A673 (cell line): ENCODE results near the gene RNF180. TPM values are rescaled to one million over a fixed set of nuclear protein-coding genes. Genes with fewer than 3 reads are reported as not detected.

Source experiments
- BruUV-seq: library from RNA; stranded (reverse); fragments of 400-500 nt; replicated peaks from 2 replicates; lab custom pipeline; 2021; lab: Mats Ljungman, UMichigan
- CTCF ChIA-PET: fragments of 300-600 bp; sonication (Branson Sonifier 250); formaldehyde crosslinking; loops from one replicate; lab custom pipeline; 2022; ENCODE audit warnings: antibody characterized with exemption; lab: Charles Lee
- POLR2A ChIA-PET: fragments of 300-600 bp; sonication (Branson Sonifier 250); formaldehyde crosslinking; loops from one replicate; lab custom pipeline; 2022; ENCODE audit warnings: antibody characterized with exemption; ENCODE audit not compliant: low non-redundant PET; lab: Charles Lee
- DNase-seq: peaks from one replicate; pipeline ENCODE4 v3.0.0-alpha.2; 2015; ENCODE audit warnings: low spot score
- H3K27ac ChIP-seq: fragments of 200-600 bp; sonication (generic); 2 replicates; pipeline ENCODE4 v1.5.1; 2016; ENCODE audit warnings: mixed run types, low read depth, mild to moderate bottlenecking, mixed read lengths, antibody characterized with exemption, low read length; ENCODE audit not compliant: poor library complexity, severe bottlenecking
- H3K27me3 ChIP-seq: fragments of 200-600 bp; sonication (generic); replicated peaks from 2 replicates; pipeline ENCODE4 v1.6.1; 2017; ENCODE audit warnings: mixed run types, low read depth, mild to moderate bottlenecking, mixed read lengths, antibody characterized with exemption, low read length; ENCODE audit not compliant: insufficient read depth, poor library complexity
- H3K36me3 ChIP-seq: fragments of 200-600 bp; sonication (generic); 2 replicates; pipeline ENCODE4 v1.6.1; 2016; ENCODE audit warnings: mixed run types, mild to moderate bottlenecking, mixed read lengths, antibody characterized with exemption, low read length; ENCODE audit not compliant: insufficient read depth, poor library complexity, severe bottlenecking
- H3K4me1 ChIP-seq: fragments of 200-600 bp; sonication (generic); 2 replicates; pipeline ENCODE4 v1.6.1; 2017; ENCODE audit warnings: mixed run types, mild to moderate bottlenecking, mixed read lengths, antibody characterized with exemption, low read length; ENCODE audit not compliant: insufficient read depth, poor library complexity, severe bottlenecking
- H3K4me3 ChIP-seq: fragments of 200-600 bp; sonication (generic); 2 replicates; pipeline ENCODE4 v1.5.1; 2016; ENCODE audit warnings: low read depth, mixed run types, mild to moderate bottlenecking, mixed read lengths, low read length; ENCODE audit not compliant: poor library complexity, severe bottlenecking
- H3K9me3 ChIP-seq: fragments of 200-600 bp; sonication (generic); 2 replicates; pipeline ENCODE4 v1.6.1; 2016; ENCODE audit warnings: mixed run types, low read depth, mild to moderate bottlenecking, mixed read lengths, antibody characterized with exemption, low read length; ENCODE audit not compliant: poor library complexity, severe bottlenecking
- EZH2 ChIP-seq: fragments of 200-600 bp; sonication (generic); IDR thresholded peaks from 2 replicates; pipeline ENCODE4 v1.6.1; 2017; ENCODE audit warnings: borderline replicate concordance, low read depth, mild to moderate bottlenecking, mixed read lengths, antibody characterized with exemption, low read length; ENCODE audit not compliant: poor library complexity, severe bottlenecking
- intact Hi-C: fragments of 100-400 bp; cut with micrococcal nuclease; formaldehyde crosslinking; loops from one replicate; pipeline ENCODE4 v1.10.0; 2022; ENCODE audit not compliant: unreplicated experiment
- total RNA-seq: library from RNA; stranded (reverse); gene quantifications from 2 replicates; pipeline ENCODE4 v1.2.3, GENCODE V29; 2021
- TF ChIP-seq, protein P1 (sequence below): fragments of 300-800, 200-600 bp; sonication (generic); conservative IDR thresholded peaks from 2 replicates; pipeline ENCODE4 v1.5.1; 2017; ENCODE audit warnings: low read depth, mild to moderate bottlenecking, antibody characterized with exemption, low read length, moderate library complexity, mixed read lengths

Gene RNF180
- total RNA-seq, 1 experiment from 2014 or later = 0.67 TPM

DNA sequence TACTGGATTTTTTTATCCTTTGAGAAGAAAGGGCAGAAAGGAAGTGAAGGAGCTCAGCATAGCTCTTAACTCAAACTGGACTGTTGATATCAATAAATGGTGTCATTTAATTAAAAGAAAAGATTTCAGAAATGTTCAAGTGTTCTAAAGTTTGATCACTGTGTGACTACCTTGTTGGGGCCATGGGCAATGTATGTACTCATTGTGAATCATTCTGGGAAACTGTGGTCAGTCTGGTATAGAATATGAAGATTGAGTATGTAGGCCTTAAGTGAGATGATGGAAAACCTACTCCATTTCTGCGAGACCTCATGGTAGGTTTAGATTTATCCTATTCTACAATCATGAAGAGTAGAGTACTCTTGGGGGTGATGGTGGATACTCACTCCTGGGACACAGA lies 175.7 kb downstream of the RNF180 start:
- intact Hi-C loops = no loop called here
- H3K36me3 ChIP-seq = no peaks in the 10 kb centered on the region
- H3K27me3 ChIP-seq = peaks cover 3% of the 10 kb centered on the region
- BruUV-seq = no TSS peak
- POLR2A ChIA-PET = no interaction called here
- no peak for DNase-seq
- no peaks in the 10 kb centered on the region for H3K9me3 ChIP-seq
- H3K4me1 ChIP-seq = no peaks in the 10 kb centered on the region
- H3K4me3 ChIP-seq = no peak overlapping the region
- TF ChIP-seq EZH2 = no peak
- TF ChIP-seq, protein P1, sequence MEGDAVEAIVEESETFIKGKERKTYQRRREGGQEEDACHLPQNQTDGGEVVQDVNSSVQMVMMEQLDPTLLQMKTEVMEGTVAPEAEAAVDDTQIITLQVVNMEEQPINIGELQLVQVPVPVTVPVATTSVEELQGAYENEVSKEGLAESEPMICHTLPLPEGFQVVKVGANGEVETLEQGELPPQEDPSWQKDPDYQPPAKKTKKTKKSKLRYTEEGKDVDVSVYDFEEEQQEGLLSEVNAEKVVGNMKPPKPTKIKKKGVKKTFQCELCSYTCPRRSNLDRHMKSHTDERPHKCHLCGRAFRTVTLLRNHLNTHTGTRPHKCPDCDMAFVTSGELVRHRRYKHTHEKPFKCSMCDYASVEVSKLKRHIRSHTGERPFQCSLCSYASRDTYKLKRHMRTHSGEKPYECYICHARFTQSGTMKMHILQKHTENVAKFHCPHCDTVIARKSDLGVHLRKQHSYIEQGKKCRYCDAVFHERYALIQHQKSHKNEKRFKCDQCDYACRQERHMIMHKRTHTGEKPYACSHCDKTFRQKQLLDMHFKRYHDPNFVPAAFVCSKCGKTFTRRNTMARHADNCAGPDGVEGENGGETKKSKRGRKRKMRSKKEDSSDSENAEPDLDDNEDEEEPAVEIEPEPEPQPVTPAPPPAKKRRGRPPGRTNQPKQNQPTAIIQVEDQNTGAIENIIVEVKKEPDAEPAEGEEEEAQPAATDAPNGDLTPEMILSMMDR = no peak
- CTCF ChIA-PET = interaction anchor here (0.6 kb wide), 1 partner anchor 129 kb away, joined by 3 read pairs; no protein-coding TSS in a partner anchor
- no peak overlapping the region for H3K27ac ChIP-seq

DNA sequence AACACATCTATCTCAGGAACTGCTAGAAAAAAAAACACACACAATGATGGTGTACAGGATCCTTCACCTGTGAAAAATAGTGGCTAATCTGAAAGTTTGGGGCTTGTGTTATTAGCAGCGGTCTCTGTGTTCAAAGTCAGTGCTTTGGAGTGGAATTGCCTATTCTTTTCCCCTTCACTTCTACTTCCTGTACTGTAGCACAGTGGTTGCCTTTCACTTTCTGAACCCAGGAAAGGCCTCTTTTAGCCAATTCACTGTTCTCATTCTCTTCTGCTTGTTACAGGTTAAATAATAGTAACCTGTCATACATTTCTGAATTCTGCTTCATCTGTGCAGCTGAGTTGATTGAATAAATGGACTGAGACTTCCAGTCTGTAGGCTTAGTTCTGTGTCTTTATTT lies 178.9 kb downstream of the RNF180 start:
- Histone ChIP-seq H3K9me3 (no peaks in the 10 kb centered on the region), H3K36me3 (no peaks in the 10 kb centered on the region), H3K27me3 (peaks cover 3% of the 10 kb centered on the region), H3K4me1 (no peaks in the 10 kb centered on the region), H3K4me3 (no peak overlapping the region), H3K27ac (no peak overlapping the region)
- intact Hi-C loops = no loop called here
- TF ChIP-seq EZH2 = no peak
- TF ChIP-seq, protein P1 = no peak
- CTCF ChIA-PET = no interaction called here
- DNase-seq = no peak
- POLR2A ChIA-PET = no interaction called here
- no TSS peak for BruUV-seq

DNA sequence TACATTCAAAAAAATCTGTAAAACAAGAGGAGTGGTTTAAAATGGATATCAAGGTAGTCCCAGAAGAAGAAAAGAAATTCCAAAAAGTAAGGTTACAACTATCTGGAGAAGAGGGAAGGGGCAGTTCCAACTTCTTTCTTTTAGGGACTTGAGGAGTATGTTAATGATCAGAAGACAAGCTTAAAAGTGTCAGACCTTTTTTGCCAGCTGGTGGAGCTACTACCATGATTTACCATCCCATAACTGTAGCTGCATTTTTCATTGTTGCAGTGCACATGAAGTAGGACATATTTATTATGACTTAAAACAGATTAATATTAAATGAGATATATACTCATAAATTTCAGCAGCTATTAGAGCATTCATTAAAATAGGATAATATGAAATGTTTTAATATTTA lies 181.7 kb downstream of the RNF180 start:
- ChIA-PET POLR2A (no interaction called here), CTCF (interaction anchor here (1.5 kb wide), 1 partner anchor 265 kb away, joined by 8 read pairs; no protein-coding TSS in a partner anchor)
- no peaks in the 10 kb centered on the region for H3K36me3 ChIP-seq
- no peaks in the 10 kb centered on the region for H3K27me3 ChIP-seq
- H3K4me3 ChIP-seq = no peak overlapping the region
- intact Hi-C loops = loop anchor here (5.0 kb wide), 1 partner anchor 265 kb away; no protein-coding TSS in a partner anchor
- DNase-seq = peak; percentile 3
- no TSS peak for BruUV-seq
- no peaks in the 10 kb centered on the region for H3K9me3 ChIP-seq
- H3K27ac ChIP-seq = no peak overlapping the region
- TF ChIP-seq, protein P1 = no peak; the same call in 1 of the 2 replicates
- no peak for TF ChIP-seq EZH2
- no peaks in the 10 kb centered on the region for H3K4me1 ChIP-seq
